H1 (cell line): Measurements from ENCODE around the gene NECAP2. TPM values are rescaled to one million over a fixed set of nuclear protein-coding genes. Genes with fewer than 3 reads are reported as not detected.
"Not testable (repeated sequence)": the region's sequence is repeated elsewhere in the genome, so short reads cannot be mapped to it uniquely, and the experiment has no call there.

ENCODE experiments used
- CTCF ChIA-PET: fragments of 300-600 bp; sonication (Branson Sonifier 250); formaldehyde crosslinking; loops from one replicate; lab custom pipeline; 2021; ENCODE audit not compliant: partially characterized antibody; lab: Charles Lee
- POLR2A ChIA-PET: fragments of 300-600 bp; sonication (Branson Sonifier 250); formaldehyde crosslinking; loops from one replicate; lab custom pipeline; 2021; ENCODE audit warnings: inconsistent platforms; ENCODE audit not compliant: partially characterized antibody; lab: Charles Lee
- DNase-seq, 2 experiments: peaks; one replicate each; pipeline versions ENCODE4 v3.0.0 to v3.0.0-alpha.2; 2010 to 2022; ENCODE audit warnings: low spot score in 2 of 2, low read depth in 1 of 2, mixed read lengths in 1 of 2
- FAIRE-seq: peaks from 2 replicates; lab custom pipeline; 2011; peaks lifted over from hg19 to GRCh38; lab: Jason Lieb, UNC
- H2AFZ ChIP-seq: 2 replicates; pipeline ENCODE4 v1.8.1; 2012; ENCODE audit warnings: low read length, inconsistent platforms
- H2AK5ac ChIP-seq: 2 replicates; pipeline ENCODE4 v1.6.1; 2013; ENCODE audit warnings: low read depth, low read length
- H2BK120ac ChIP-seq: replicated peaks from 2 replicates; pipeline ENCODE3; 2013; ENCODE audit warnings: low read depth, low read length, inconsistent platforms
- H2BK12ac ChIP-seq: 2 replicates; pipeline ENCODE4 v1.6.1; 2013; ENCODE audit warnings: low read depth, low read length
- H2BK15ac ChIP-seq: 2 replicates; pipeline ENCODE4 v1.6.1; 2013; ENCODE audit warnings: low read length
- H2BK20ac ChIP-seq: 2 replicates; pipeline ENCODE4 v1.6.1; 2013; ENCODE audit warnings: low read length
- H2BK5ac ChIP-seq: 2 replicates; pipeline ENCODE4 v1.6.1; 2013; ENCODE audit warnings: low read depth, low read length
- H3K14ac ChIP-seq: 2 replicates; pipeline ENCODE4 v1.6.1; 2013; ENCODE audit warnings: inconsistent platforms; ENCODE audit not compliant: insufficient read length
- H3K18ac ChIP-seq: 2 replicates; pipeline ENCODE4 v1.6.1; 2013; ENCODE audit warnings: low read length; ENCODE audit errors: extremely low read depth
- H3K23ac ChIP-seq: 2 replicates; pipeline ENCODE4 v1.6.1; 2013; ENCODE audit warnings: inconsistent platforms; ENCODE audit not compliant: insufficient read length
- H3K23me2 ChIP-seq: 2 replicates; pipeline ENCODE4 v1.6.1; 2013; ENCODE audit warnings: low read depth, low read length
- H3K27ac ChIP-seq: 2 replicates; pipeline ENCODE4 v1.6.1; 2011; ENCODE audit warnings: low read depth, low read length, inconsistent platforms
- H3K27me3 ChIP-seq, 4 experiments: replicated peaks in 1 of 4; 1 replicate in 1 of 4; 2 replicates in 3 of 4; pipeline versions ENCODE4 v1.6.1 to v1.8.1; 2011 to 2013; ENCODE audit warnings: low read length in 3 of 4, mild to moderate bottlenecking in 3 of 4, inconsistent platforms in 2 of 4, mixed read lengths in 2 of 4, moderate library complexity in 1 of 4; ENCODE audit not compliant: control insufficient read depth in 3 of 4, insufficient read depth in 3 of 4; ENCODE audit errors: extremely low read depth in 1 of 4
- H3K36me3 ChIP-seq, 4 experiments: 2 replicates each; pipeline versions ENCODE4 v1.6.1 to v1.8.1; 2011 to 2013; ENCODE audit warnings: mild to moderate bottlenecking in 4 of 4, low read length in 3 of 4, moderate library complexity in 2 of 4, control low read depth in 1 of 4, inconsistent platforms in 1 of 4; ENCODE audit not compliant: insufficient read depth in 4 of 4, control insufficient read depth in 2 of 4
- H3K4ac ChIP-seq: replicated peaks from 2 replicates; pipeline ENCODE3; 2013; ENCODE audit warnings: low read length, low read depth, mixed read lengths, inconsistent platforms; ENCODE audit not compliant: insufficient read length
- H3K4me1 ChIP-seq, 4 experiments: replicated peaks in 1 of 4; 1 replicate in 1 of 4; 2 replicates in 3 of 4; pipeline versions ENCODE4 v1.6.1 to v1.8.1; 2011 to 2013; ENCODE audit warnings: low read length in 3 of 4, inconsistent platforms in 2 of 4, mixed read lengths in 1 of 4; ENCODE audit not compliant: insufficient read depth in 4 of 4, control insufficient read depth in 3 of 4
- H3K4me2 ChIP-seq, 2 experiments: 2 replicates each; pipeline versions ENCODE4 v1.6.1 to v1.8.1; 2011 to 2013; ENCODE audit warnings: low read depth in 2 of 2, low read length in 2 of 2, control low read depth in 1 of 2, inconsistent platforms in 1 of 2, mild to moderate bottlenecking in 1 of 2; ENCODE audit not compliant: insufficient read depth in 1 of 2
- H3K4me3 ChIP-seq, 4 experiments: fragments of 200-600, 300-600 bp in 1 of 4; sonication (generic), shearing (Covaris generic), sonication (Bioruptor Twin) in 1 of 4; 2 replicates each; pipeline versions ENCODE4 v1.5.1 to v1.8.1; 2011 to 2016; ENCODE audit warnings: low read length in 4 of 4, low read depth in 3 of 4, control low read depth in 2 of 4, inconsistent platforms in 2 of 4, mild to moderate bottlenecking in 2 of 4, mixed read lengths in 1 of 4, moderate library complexity in 1 of 4; ENCODE audit not compliant: insufficient read depth in 2 of 4; ENCODE audit errors: extremely low read depth in 1 of 4
- H3K56ac ChIP-seq: replicated peaks from 2 replicates; pipeline ENCODE3; 2013; ENCODE audit warnings: low read depth, mild to moderate bottlenecking, mixed read lengths, low read length, inconsistent platforms; ENCODE audit not compliant: insufficient read length
- H3K79me1 ChIP-seq: 2 replicates; pipeline ENCODE4 v1.6.1; 2013; ENCODE audit warnings: low read depth, low read length, control low read depth
- H3K79me2 ChIP-seq, 2 experiments: 2 replicates each; pipeline versions ENCODE4 v1.6.1 to v1.8.1; 2012 to 2013; ENCODE audit warnings: low read length in 2 of 2, mild to moderate bottlenecking in 2 of 2, inconsistent platforms in 1 of 2; ENCODE audit not compliant: insufficient read depth in 2 of 2, control insufficient read depth in 1 of 2
- H3K9ac ChIP-seq, 4 experiments: replicated peaks in 1 of 4; 1 replicate in 1 of 4; 2 replicates in 3 of 4; pipeline versions ENCODE4 v1.6.1 to v1.8.1; 2011 to 2013; ENCODE audit warnings: low read depth in 3 of 4, low read length in 3 of 4, control low read depth in 2 of 4, mild to moderate bottlenecking in 2 of 4, moderate library complexity in 2 of 4, inconsistent platforms in 1 of 4; ENCODE audit errors: extremely low read depth in 1 of 4
- H3K9me3 ChIP-seq, 2 experiments: 2 replicates each; pipeline versions ENCODE4 v1.6.1 to v1.8.1; 2012 to 2013; ENCODE audit warnings: mild to moderate bottlenecking in 2 of 2, moderate library complexity in 2 of 2, control low read depth in 1 of 2, inconsistent platforms in 1 of 2, low read depth in 1 of 2, low read length in 1 of 2, mixed read lengths in 1 of 2; ENCODE audit not compliant: insufficient read depth in 2 of 2
- H4K20me1 ChIP-seq, 2 experiments: replicated peaks in 1 of 2; 2 replicates each; pipeline versions ENCODE3 to v1.8.1; 2011 to 2013; ENCODE audit warnings: inconsistent platforms in 2 of 2, low read length in 2 of 2, mild to moderate bottlenecking in 1 of 2; ENCODE audit not compliant: insufficient read depth in 2 of 2, control insufficient read depth in 1 of 2
- H4K5ac ChIP-seq: 2 replicates; pipeline ENCODE4 v1.6.1; 2013; ENCODE audit warnings: low read length, low read depth, mixed read lengths, inconsistent platforms; ENCODE audit not compliant: insufficient read length
- H4K8ac ChIP-seq: 2 replicates; pipeline ENCODE4 v1.8.0; 2013; ENCODE audit warnings: mild to moderate bottlenecking, moderate library complexity, low read length, inconsistent platforms; ENCODE audit not compliant: insufficient read depth; ENCODE audit errors: extremely low read depth
- H4K91ac ChIP-seq: replicated peaks from 2 replicates; pipeline ENCODE3; 2013; ENCODE audit warnings: low read length, mixed read lengths, inconsistent platforms; ENCODE audit not compliant: insufficient read length
- WGBS, 2 experiments: shearing (Covaris generic) in 1 of 2; methylation state at CpG; one replicate each; pipeline versions ENCODE4 v1.1.6 to v1.1.7; 2013 to 2015; ENCODE audit warnings: low lambda C conversion rate in 2 of 2, mixed read lengths in 2 of 2, inconsistent platforms in 1 of 2, low coverage in 1 of 2, missing lambda C conversion rate in 1 of 2; ENCODE audit not compliant: insufficient replicate concordance in 2 of 2, insufficient coverage in 1 of 2, insufficient read length in 1 of 2; ENCODE audit errors: extremely low coverage in 1 of 2, missing lambda C conversion rate in 1 of 2; 5-methylcytosine and 5-hydroxymethylcytosine counted together
- polyA plus RNA-seq, 7 experiments: library from polyadenylated mRNA; depleted of rRNA in 3 of 7; stranded (reverse) in 5 of 7; unstranded in 2 of 7; fragments of >200 nt in 5 of 7; fragments of 200-250 nt in 2 of 7; gene quantifications; 1 replicate in 5 of 7; 2 replicates in 1 of 7; 4 replicates in 1 of 7; pipeline versions ENCODE4 v1.2.1 to v1.2.3, GENCODE V29; 2011 to 2013; ENCODE audit warnings: missing spikeins in 2 of 7, mixed read lengths in 2 of 7
- total RNA-seq: library from RNA; stranded (reverse); fragmentation: NEBNext Ultra II Directional; extraction: Animal tissue kit (Norgen Biotek cat#: 25700); gene quantifications from 2 replicates; pipeline ENCODE4 v1.2.1, GENCODE V29; 2021

The NECAP2 gene
- total and polyA plus RNA-seq, 2 of the 8 experiments (the other 6 are each of a cell fraction or from before 2014, with no cell fraction given), result 24.4 to 29.7 TPM

DNA sequence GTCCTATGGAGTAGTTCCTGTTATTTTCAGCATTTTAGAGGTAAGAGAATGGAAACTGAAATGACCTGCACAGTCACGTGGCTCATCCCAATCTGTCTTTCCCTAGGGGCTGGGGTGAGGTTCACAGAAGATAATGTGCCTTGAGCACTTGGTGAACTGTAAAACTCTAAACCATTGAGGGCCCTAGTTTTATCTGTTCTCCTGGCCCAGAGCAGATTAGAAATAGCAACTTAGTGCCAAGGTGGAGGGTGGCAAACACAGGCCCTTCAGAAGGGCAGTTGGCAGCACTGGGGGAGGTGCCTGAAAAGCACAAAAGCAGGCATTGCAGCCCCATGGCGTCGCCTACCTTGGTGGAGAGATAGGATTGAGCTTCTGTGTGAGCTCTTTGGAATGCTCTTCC is 14.4 kb downstream of the NECAP2 start:
- CTCF ChIA-PET, result interaction anchor here (0.7 to 1.2 kb wide), 2 partner anchors 15 to 497 kb away, joined by 3 to 8 read pairs; no protein-coding TSS in a partner anchor
- WGBS, 2 experiments, result 91% methylated on average over 3 of the region's 3 CpGs; no CpG with 5 or more reads in 1 of the 2 experiments
- POLR2A ChIA-PET, H2BK20ac ChIP-seq, H2BK12ac ChIP-seq, H2BK120ac ChIP-seq, H3K4me3 ChIP-seq, H2AK5ac ChIP-seq, H3K9ac ChIP-seq, H3K27ac ChIP-seq, DNase-seq, H3K18ac ChIP-seq, H3K79me1 ChIP-seq, H2BK15ac ChIP-seq, H3K27me3 ChIP-seq, H4K5ac ChIP-seq, H2BK5ac ChIP-seq, H3K23ac ChIP-seq, H3K14ac ChIP-seq, H3K9me3 ChIP-seq, H3K23me2 ChIP-seq, H3K4me1 ChIP-seq, H3K4ac ChIP-seq, H3K56ac ChIP-seq, H2AFZ ChIP-seq, H4K8ac ChIP-seq, H3K79me2 ChIP-seq, H4K91ac ChIP-seq, H4K20me1 ChIP-seq, FAIRE-seq, H3K4me2 ChIP-seq: not testable (repeated sequence)
- H3K36me3 ChIP-seq, result peaks cover 5 to 40% (median 9%) of the 10 kb centered on the region in 4 experiments; a peak in 6 of 8 replicates

DNA sequence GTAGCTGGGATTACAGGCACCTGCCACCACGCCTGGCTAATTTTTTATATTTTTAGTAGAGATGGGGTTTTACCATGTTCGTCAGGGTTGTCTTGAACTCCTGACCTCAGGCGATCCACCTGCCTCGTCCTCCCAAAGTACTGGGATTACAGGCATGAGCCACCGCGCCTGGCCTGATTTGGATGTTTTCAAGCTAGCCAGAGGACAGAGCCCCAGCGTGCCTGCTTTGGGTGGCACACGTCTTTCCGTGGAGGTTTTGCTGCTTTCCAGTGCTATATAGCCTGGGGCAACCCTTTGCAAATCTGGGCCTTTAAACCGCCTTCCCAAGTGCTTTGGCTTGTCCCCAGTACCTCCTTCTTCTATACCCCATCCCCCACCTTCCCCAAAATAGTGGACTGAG is 15.6 kb downstream of the NECAP2 start:
- H3K79me2 ChIP-seq, H3K4me2 ChIP-seq, H3K9me3 ChIP-seq, DNase-seq, H3K23me2 ChIP-seq, FAIRE-seq, H2BK12ac ChIP-seq, H3K27ac ChIP-seq, H3K14ac ChIP-seq, H3K23ac ChIP-seq, H4K20me1 ChIP-seq, H2BK5ac ChIP-seq, POLR2A ChIA-PET, H3K79me1 ChIP-seq, H2AFZ ChIP-seq, H3K4me1 ChIP-seq, CTCF ChIA-PET, H2AK5ac ChIP-seq, H3K4me3 ChIP-seq, H3K27me3 ChIP-seq, H4K5ac ChIP-seq, H3K56ac ChIP-seq, H2BK120ac ChIP-seq, H2BK15ac ChIP-seq, H3K18ac ChIP-seq, H4K91ac ChIP-seq, H2BK20ac ChIP-seq, H4K8ac ChIP-seq, H3K9ac ChIP-seq, H3K4ac ChIP-seq: not testable (repeated sequence)
- peaks cover 5 to 31% (median 8%) of the 10 kb centered on the region in 4 experiments; a peak in 5 of 8 replicates for H3K36me3 ChIP-seq
- 95% methylated on average over 10 of the region's 10 CpGs; no CpG with 5 or more reads in 1 of the 2 experiments for WGBS, 2 experiments
